Measurements from ENCODE around the gene ME3.

The ME3 gene

GRCh38 chr11:86672007-86672621 lies at the start of gene ME3:
Gene ME3, minus strand, starts transcription at chr11:86672616.
- H3K4me3 ChIP-seq (ENCODE audit: low read depth, low read length): peak within 1 kb of the TSS; percentile 62

GRCh38 chr11:86722006-86722405 lies 49.6 kb upstream of the ME3 start:
- no peak overlapping the region for H3K4me3 ChIP-seq (ENCODE audit: low read depth, low read length)

- no peak overlapping the region for H3K4me3 ChIP-seq (ENCODE audit: low read depth, low read length)
These were observed 48.1 kb upstream of the ME3 start for GRCh38 chr11:86720546-86720945.

GRCh38 chr11:86719781-86720463 lies 47.5 kb upstream of the ME3 start:
- H3K4me3 ChIP-seq (ENCODE audit: low read depth, low read length): no peak overlapping the region

GRCh38 chr11:86718999-86719398 lies 46.6 kb upstream of the ME3 start:
- H3K4me3 ChIP-seq (ENCODE audit: low read depth, low read length): no peak overlapping the region

- no peak overlapping the region for H3K4me3 ChIP-seq (ENCODE audit: low read depth, low read length)
These were observed 46.1 kb upstream of the ME3 start for GRCh38 chr11:86718521-86718920.

- no peak overlapping the region for H3K4me3 ChIP-seq (ENCODE audit: low read depth, low read length)
These were observed 45.5 kb upstream of the ME3 start for GRCh38 chr11:86717817-86718501.

GRCh38 chr11:86715611-86716010 lies 43.2 kb upstream of the ME3 start:
- H3K4me3 ChIP-seq (ENCODE audit: low read depth, low read length): no peak overlapping the region

- H3K4me3 ChIP-seq (ENCODE audit: low read depth, low read length): no peak overlapping the region
These were observed 41.1 kb upstream of the ME3 start for GRCh38 chr11:86713552-86713951.

- no peak overlapping the region for H3K4me3 ChIP-seq (ENCODE audit: low read depth, low read length)
These were observed 38.5 kb upstream of the ME3 start for GRCh38 chr11:86710936-86711335.

- no peak overlapping the region for H3K4me3 ChIP-seq (ENCODE audit: low read depth, low read length)
These were observed 36.3 kb upstream of the ME3 start for GRCh38 chr11:86708669-86709068.

GRCh38 chr11:86706338-86707131 lies 34.1 kb upstream of the ME3 start:
- no peak overlapping the region for H3K4me3 ChIP-seq (ENCODE audit: low read depth, low read length)

- no peak overlapping the region for H3K4me3 ChIP-seq (ENCODE audit: low read depth, low read length)
These were observed 32.3 kb upstream of the ME3 start for GRCh38 chr11:86704710-86705109.

- no peak overlapping the region for H3K4me3 ChIP-seq (ENCODE audit: low read depth, low read length)
These were observed 31.6 kb upstream of the ME3 start for GRCh38 chr11:86703987-86704386.

GRCh38 chr11:86702220-86702983 lies 30.0 kb upstream of the ME3 start:
- H3K4me3 ChIP-seq (ENCODE audit: low read depth, low read length): no peak overlapping the region

- no peak overlapping the region for H3K4me3 ChIP-seq (ENCODE audit: low read depth, low read length)
These were observed 26.8 kb upstream of the ME3 start for GRCh38 chr11:86699040-86699791.

GRCh38 chr11:86698639-86699038 lies 26.2 kb upstream of the ME3 start:
- H3K4me3 ChIP-seq (ENCODE audit: low read depth, low read length): no peak overlapping the region

GRCh38 chr11:86696451-86696850 lies 24.0 kb upstream of the ME3 start:
- H3K4me3 ChIP-seq (ENCODE audit: low read depth, low read length): no peak overlapping the region

GRCh38 chr11:86696004-86696403 lies 23.6 kb upstream of the ME3 start:
- no peak overlapping the region for H3K4me3 ChIP-seq (ENCODE audit: low read depth, low read length)

- no peak overlapping the region for H3K4me3 ChIP-seq (ENCODE audit: low read depth, low read length)
These were observed 23.0 kb upstream of the ME3 start for GRCh38 chr11:86695373-86695772.

Measured in iPS-11a (cell line).